ENCODE data around the gene VTI1A. TPM values are rescaled to one million over a fixed set of nuclear protein-coding genes. Genes with fewer than 3 reads are reported as not detected.

Gene VTI1A
- total and polyA plus RNA-seq, 2 of the 13 experiments (the other 11 are each of a cell fraction or from before 2014, with no cell fraction given): 11.7 to 32.7 TPM

GRCh38 chr10:112446055-112446854 lies 760 bp upstream of the VTI1A start (continued):
- TF ChIP-seq AHDC1 (CRISPR knock-in tag; IDR thresholded peaks at IDR 0.05; ENCODE audit: borderline replicate concordance) (no peak), SIX1 (CRISPR knock-in tag; IDR thresholded peaks at IDR 0.05; ENCODE audit: borderline replicate concordance) (no peak), GPN1 (CRISPR knock-in tag; IDR thresholded peaks at IDR 0.05; ENCODE audit: borderline replicate concordance) (no peak), KLF13 (CRISPR knock-in tag; IDR thresholded peaks at IDR 0.05) (no peak; the same call in 1 of the 2 replicates), HMG20A (CRISPR knock-in tag; IDR thresholded peaks at IDR 0.05; ENCODE audit: borderline replicate concordance) (no peak), ZNF343 (CRISPR knock-in tag; IDR thresholded peaks at IDR 0.05) (no peak), SALL2 (CRISPR knock-in tag; IDR thresholded peaks at IDR 0.05) (no peak), ZMAT3 (CRISPR knock-in tag; conservative IDR thresholded peaks at IDR 0.05) (no peak), ZNF354B (CRISPR knock-in tag; IDR thresholded peaks at IDR 0.05) (no peak), ZNF589 (CRISPR knock-in tag; conservative IDR thresholded peaks at IDR 0.05) (no peak), ZNF709 (CRISPR knock-in tag; IDR thresholded peaks at IDR 0.05) (no peak)

All from HepG2 (cell line).